Small intestine (tissue), 7 donors: ENCODE measurements around the gene TAX1BP3. TPM values are rescaled to one million over a fixed set of nuclear protein-coding genes. Genes with fewer than 3 reads are reported as not detected.
A peak's percentile ranks its signal among the peaks of the same experiment; 100 is the strongest.

ENCODE experiments used
- DNase-seq, 2 donors: peaks; one replicate each; pipeline versions ENCODE4 v3.0.0 to v3.0.0-alpha.2; 2013
- FAIRE-seq: peaks from 2 replicates; lab custom pipeline; 2012; peaks lifted over from hg19 to GRCh38; lab: Jason Lieb, UNC
- H3K27ac ChIP-seq, 3 donors: one replicate each; pipeline ENCODE4 v1.5.1; 2013; ENCODE audit warnings: low read length in 2 of 3, mild to moderate bottlenecking in 2 of 3, control low read depth in 1 of 3, inconsistent platforms in 1 of 3, low read depth in 1 of 3, moderate library complexity in 1 of 3
- H3K27me3 ChIP-seq, 3 donors: one replicate each; pipeline ENCODE4 v1.6.1; 2013; ENCODE audit warnings: low read length in 3 of 3, inconsistent platforms in 1 of 3; ENCODE audit not compliant: control insufficient read depth in 3 of 3, insufficient read depth in 3 of 3
- H3K36me3 ChIP-seq, 3 donors: one replicate each; pipeline ENCODE4 v1.6.1; 2013; ENCODE audit warnings: low read length in 3 of 3, inconsistent platforms in 1 of 3, low read depth in 1 of 3, mild to moderate bottlenecking in 1 of 3, moderate library complexity in 1 of 3; ENCODE audit not compliant: control insufficient read depth in 3 of 3, insufficient read depth in 2 of 3
- H3K4me1 ChIP-seq, 3 donors: one replicate each; pipeline ENCODE4 v1.6.1; 2013; ENCODE audit warnings: low read length in 2 of 3, inconsistent platforms in 1 of 3, low read depth in 1 of 3, mild to moderate bottlenecking in 1 of 3, moderate library complexity in 1 of 3; ENCODE audit not compliant: control insufficient read depth in 3 of 3, insufficient read depth in 2 of 3
- H3K4me3 ChIP-seq, 3 donors: one replicate each; pipeline ENCODE4 v1.5.1; 2013; ENCODE audit warnings: low read length in 3 of 3, control low read depth in 1 of 3, inconsistent platforms in 1 of 3, low read depth in 1 of 3, mild to moderate bottlenecking in 1 of 3, moderate library complexity in 1 of 3
- H3K9me3 ChIP-seq, 2 donors: one replicate each; pipeline ENCODE4 v1.6.1; 2013; ENCODE audit warnings: low read depth in 1 of 2, low read length in 1 of 2; ENCODE audit not compliant: control insufficient read depth in 2 of 2, insufficient read depth in 1 of 2
- WGBS, 3 donors: extraction: QIAGEN DNeasy Blood & Tissue Kit; methylation state at CpG; one replicate each; pipeline ENCODE4 v1.1.7; 2013; 5-methylcytosine and 5-hydroxymethylcytosine counted together
- polyA plus RNA-seq, 4 donors: library from polyadenylated mRNA; stranded (reverse) in 3 of 4; unstranded in 1 of 4; fragments of 200-250 nt in 3 of 4; fragments of 120-200 nt in 1 of 4; gene quantifications; one replicate each; pipeline versions ENCODE4 v1.2.1 to v1.2.3, GENCODE V29; 2013
- donor health status: healthy with polysubstance abuse.
- donor health status: control.
- donor health status: control.
- donor health status: Bipolar disorder and iron deficiency.
- donor health status: healthy.

TAX1BP3 gene
- polyA plus RNA-seq, 4 donors, result 102 to 442 (median 235) TPM

GRCh38 chr17:3647769-3648555 lies 20.4 kb downstream of the TAX1BP3 start:
- H3K27ac ChIP-seq, result no peak overlapping the region
- no peaks in the 10 kb centered on the region for H3K4me1 ChIP-seq
- WGBS, 3 donors, result 61 to 65% (median 64%) methylated on average over 20 of the region's 20 CpGs
- FAIRE-seq (no peak), DNase-seq (peak; percentile 66 to 73)
- H3K4me3 ChIP-seq, result no peak overlapping the region
- H3K36me3 ChIP-seq, result peaks cover 0 to 63% (median 0%) of the 10 kb centered on the region in 3 donors
- H3K9me3 ChIP-seq, result no peaks in the 10 kb centered on the region
- H3K27me3 ChIP-seq, result no peaks in the 10 kb centered on the region

DNA sequence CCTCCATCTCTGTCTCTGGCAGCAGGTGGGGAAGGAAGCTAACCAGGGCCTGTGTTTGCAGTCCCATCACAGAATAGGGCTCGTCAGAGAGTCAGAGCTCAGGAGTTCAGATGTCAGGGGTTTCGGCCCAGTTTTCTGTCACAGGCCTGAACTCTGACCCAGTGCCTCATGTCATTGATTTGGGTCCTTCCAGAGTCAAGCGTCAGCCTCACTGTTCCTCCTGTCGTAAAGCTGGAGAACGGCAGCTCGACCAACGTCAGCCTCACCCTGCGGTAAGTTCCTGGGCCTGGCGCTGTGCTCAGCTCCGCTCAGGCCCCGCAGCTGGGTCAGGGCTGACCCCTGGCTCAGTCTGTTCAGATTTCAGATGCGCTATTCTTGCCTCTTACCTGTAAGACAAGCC lies 21.1 kb downstream of the TAX1BP3 start:
- no peak for DNase-seq
- H3K9me3 ChIP-seq, result no peaks in the 10 kb centered on the region
- 77 to 82% (median 78%) methylated on average over 12 of the region's 12 CpGs for WGBS, 3 donors
- no peaks in the 10 kb centered on the region for H3K27me3 ChIP-seq
- no peaks in the 10 kb centered on the region for H3K4me1 ChIP-seq
- peaks cover 0 to 69% (median 0%) of the 10 kb centered on the region in 3 donors for H3K36me3 ChIP-seq
- no peak overlapping the region for H3K27ac ChIP-seq
- FAIRE-seq, result no peak
- H3K4me3 ChIP-seq, result no peak overlapping the region

GRCh38 chr17:3645310-3645709 lies 23.1 kb downstream of the TAX1BP3 start:
- H3K36me3 ChIP-seq, result peaks cover 0 to 74% (median 0%) of the 10 kb centered on the region in 3 donors
- no peaks in the 10 kb centered on the region for H3K27me3 ChIP-seq
- WGBS, 3 donors, result 61 to 83% (median 81%) methylated on average over 5 of the region's 5 CpGs
- H3K4me3 ChIP-seq, result no peak overlapping the region
- FAIRE-seq (no peak), DNase-seq (no peak)
- no peaks in the 10 kb centered on the region for H3K9me3 ChIP-seq
- no peak overlapping the region for H3K27ac ChIP-seq
- H3K4me1 ChIP-seq, result no peaks in the 10 kb centered on the region

DNA sequence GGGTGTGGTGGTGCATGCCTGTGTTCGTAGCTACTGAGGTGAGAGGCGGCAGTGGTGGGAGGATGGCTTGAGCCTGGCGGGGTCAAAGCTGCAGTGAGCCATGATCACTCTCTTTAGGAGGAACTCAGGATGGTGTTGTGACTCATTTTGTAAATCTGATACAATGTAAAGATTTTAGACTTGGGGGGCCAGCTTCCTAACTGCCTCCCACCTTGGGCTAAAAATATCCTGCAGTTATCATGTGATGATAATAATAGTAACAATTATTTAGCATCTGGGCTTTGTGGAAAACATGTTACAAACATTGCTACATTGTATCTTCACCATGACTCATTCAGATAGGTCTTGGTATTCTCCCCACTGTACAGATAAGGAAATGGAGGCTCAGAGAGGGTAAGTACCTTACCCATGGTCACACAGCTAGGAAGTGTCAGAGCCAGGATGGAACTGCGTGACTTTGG lies 24.5 kb downstream of the TAX1BP3 start:
- Histone ChIP-seq H3K36me3 (peaks cover 0 to 67% (median 0%) of the 10 kb centered on the region in 3 donors), H3K27ac (no peak overlapping the region)
- WGBS, 3 donors, result 85 to 90% (median 88%) methylated on average over 4 of the region's 4 CpGs

GRCh38 chr17:3641717-3642486 lies 26.5 kb downstream of the TAX1BP3 start:
- FAIRE-seq (no peak), DNase-seq (peak in 1 of 2 donors; percentile 57)
- no peak overlapping the region for H3K4me3 ChIP-seq
- H3K36me3 ChIP-seq, result peaks cover 0 to 58% (median 0%) of the 10 kb centered on the region in 3 donors
- H3K27ac ChIP-seq, result no peak overlapping the region
- no peaks in the 10 kb centered on the region for H3K27me3 ChIP-seq
- no peaks in the 10 kb centered on the region for H3K9me3 ChIP-seq
- WGBS, 3 donors, result 83 to 87% (median 84%) methylated on average over 16 to 19 of the region's 19 CpGs
- no peaks in the 10 kb centered on the region for H3K4me1 ChIP-seq

More for the DNA sequence above, 24.5 kb downstream of the TAX1BP3 start:
- H3K4me3 ChIP-seq, result no peak overlapping the region
- no peak for DNase-seq
- no peaks in the 10 kb centered on the region for H3K9me3 ChIP-seq
- no peak for FAIRE-seq
- H3K27me3 ChIP-seq, result no peaks in the 10 kb centered on the region
- H3K4me1 ChIP-seq, result no peaks in the 10 kb centered on the region

GRCh38 chr17:3641014-3641413 lies 27.4 kb downstream of the TAX1BP3 start:
- no peaks in the 10 kb centered on the region for H3K27me3 ChIP-seq
- DNase-seq (no peak), FAIRE-seq (no peak)
- no peaks in the 10 kb centered on the region for H3K4me1 ChIP-seq
- H3K9me3 ChIP-seq, result no peaks in the 10 kb centered on the region
- no peak overlapping the region for H3K4me3 ChIP-seq
- WGBS, 3 donors, result 68 to 93% (median 81%) methylated on average over 3 of the region's 3 CpGs
- peaks cover 0 to 49% (median 0%) of the 10 kb centered on the region in 3 donors for H3K36me3 ChIP-seq
- H3K27ac ChIP-seq, result no peak overlapping the region

GRCh38 chr17:3639981-3640596 lies 28.3 kb downstream of the TAX1BP3 start:
- H3K27me3 ChIP-seq, result no peaks in the 10 kb centered on the region

GRCh38 chr17:3636908-3637373 lies 31.4 kb downstream of the TAX1BP3 start:
- DNase-seq, result peak in 1 of 2 donors; percentile 16

More at GRCh38 chr17:3639981-3640596, 28.3 kb downstream of the TAX1BP3 start:
- no peak for FAIRE-seq
- WGBS, 3 donors, result 55 to 67% (median 61%) methylated on average over 7 of the region's 7 CpGs
- no peak overlapping the region for H3K4me3 ChIP-seq
- DNase-seq, result no peak
- no peaks in the 10 kb centered on the region for H3K4me1 ChIP-seq
- peak overlapping the region in 1 of 3 donors; percentile 20 for H3K27ac ChIP-seq
- no peaks in the 10 kb centered on the region for H3K9me3 ChIP-seq
- peaks cover 0 to 42% (median 0%) of the 10 kb centered on the region in 3 donors for H3K36me3 ChIP-seq

More at GRCh38 chr17:3636908-3637373, 31.4 kb downstream of the TAX1BP3 start:
- H3K36me3 ChIP-seq, result peaks cover 0 to 39% (median 0%) of the 10 kb centered on the region in 3 donors
- H3K4me3 ChIP-seq, result peak overlapping the region; percentile 72 to 93 (median 92)
- no peaks in the 10 kb centered on the region for H3K27me3 ChIP-seq
- peak overlapping the region; percentile 97 to 100 (median 98) for H3K27ac ChIP-seq
- WGBS, 3 donors, result 1 to 3% (median 1%) methylated on average over 31 of the region's 31 CpGs
- H3K9me3 ChIP-seq, result no peaks in the 10 kb centered on the region
- FAIRE-seq, result no peak
- H3K4me1 ChIP-seq, result peaks cover 0 to 2% (median 0%) of the 10 kb centered on the region in 3 donors
